Measurements from ENCODE around the gene TNS4. TPM values are rescaled to one million over a fixed set of nuclear protein-coding genes. Genes with fewer than 3 reads are reported as not detected.

TNS4 gene
- total RNA-seq, 1 donor: 0.21 TPM

DNA sequence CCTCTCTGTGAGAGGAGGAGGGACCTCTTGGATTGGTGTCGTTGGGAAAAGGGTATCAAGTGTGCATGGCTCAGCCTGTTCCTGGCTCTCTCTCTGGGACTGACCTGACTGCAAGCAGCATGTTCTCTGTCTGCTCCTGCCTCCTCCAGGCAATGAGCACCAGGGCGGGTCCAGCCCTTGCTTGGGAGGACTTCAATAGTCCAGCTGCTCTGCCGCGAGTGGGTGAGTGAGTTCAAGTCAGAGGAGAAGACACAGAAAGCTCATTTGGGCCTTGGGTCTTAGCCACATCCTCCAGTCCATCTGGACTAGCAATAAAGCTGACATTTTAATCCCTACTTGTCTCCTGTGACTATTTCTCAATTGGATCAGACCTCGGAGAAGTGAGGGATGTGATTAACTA, 25.2 kb upstream of the TNS4 start:
- Histone ChIP-seq H3K4me3 (ENCODE audit: low read length) (no peak overlapping the region), H3K9me3 (ENCODE audit: low read depth, low read length) (peaks cover 13% of the 10 kb centered on the region), H3K27me3 (ENCODE audit: insufficient read depth, low read length) (peaks cover 4% of the 10 kb centered on the region), H3K4me1 (ENCODE audit: insufficient read depth, low read length) (peaks cover 27% of the 10 kb centered on the region)

DNA sequence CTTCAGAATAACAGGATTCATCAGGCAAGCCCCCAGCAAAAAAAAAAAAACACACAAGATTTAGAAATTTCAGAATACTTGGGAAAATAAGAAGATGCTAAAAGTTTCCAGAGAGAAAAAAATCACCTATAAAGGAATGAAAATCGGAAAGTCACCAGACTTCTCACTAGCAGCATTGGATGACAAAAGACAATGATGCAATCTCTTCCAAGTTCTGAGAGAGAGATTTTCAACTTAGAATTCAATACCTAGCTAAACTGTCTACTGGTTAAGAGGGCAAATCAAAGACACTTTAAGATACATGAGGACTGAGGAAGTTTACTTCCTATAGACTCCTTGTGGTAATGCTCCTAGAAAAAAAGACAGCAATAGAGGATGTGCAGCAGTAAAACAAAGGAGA, 23.9 kb upstream of the TNS4 start:
- Histone ChIP-seq H3K4me1 (ENCODE audit: insufficient read depth, low read length) (peaks cover 15% of the 10 kb centered on the region), H3K9me3 (ENCODE audit: low read depth, low read length) (peaks cover 13% of the 10 kb centered on the region), H3K27me3 (ENCODE audit: insufficient read depth, low read length) (peaks cover 4% of the 10 kb centered on the region), H3K4me3 (ENCODE audit: low read length) (no peak overlapping the region)

DNA sequence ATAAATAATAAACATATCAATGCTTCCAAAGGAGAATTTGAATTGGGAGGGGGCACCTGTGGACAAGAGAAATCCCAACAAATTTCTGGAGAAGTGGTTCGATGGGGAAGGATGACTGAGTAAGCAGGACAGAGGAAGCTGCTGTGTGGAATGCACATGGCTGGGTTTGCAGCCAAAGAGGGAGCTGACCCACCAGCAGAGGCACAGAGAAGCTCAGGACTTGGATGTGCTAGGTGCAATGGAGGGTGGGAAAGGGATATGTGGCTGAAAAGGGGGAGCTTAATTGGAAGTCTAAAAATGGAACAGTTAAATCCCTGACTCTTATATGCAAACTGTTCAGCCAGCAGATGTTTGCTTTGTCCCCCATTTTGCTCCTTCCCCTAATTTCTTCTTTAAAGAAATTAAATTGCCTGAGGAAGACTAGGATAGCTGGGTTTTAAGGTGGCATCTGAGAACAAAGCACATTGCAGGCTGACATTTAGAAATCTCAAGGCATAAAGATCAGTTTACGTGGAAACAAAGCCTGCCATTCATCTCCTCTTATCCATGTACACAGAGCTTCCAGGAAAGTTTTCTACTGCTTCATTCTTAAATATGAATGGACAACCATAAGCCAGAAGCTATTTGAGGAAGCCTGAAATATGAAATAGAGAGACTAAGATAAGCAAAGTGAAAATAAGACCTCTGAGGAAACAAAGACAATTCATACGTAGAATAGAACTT, 23.0 kb upstream of the TNS4 start:
- Histone ChIP-seq H3K4me1 (ENCODE audit: insufficient read depth, low read length) (peaks cover 14% of the 10 kb centered on the region), H3K4me3 (ENCODE audit: low read length) (no peak overlapping the region), H3K27me3 (ENCODE audit: insufficient read depth, low read length) (peaks cover 4% of the 10 kb centered on the region), H3K9me3 (ENCODE audit: low read depth, low read length) (peaks cover 13% of the 10 kb centered on the region)

DNA sequence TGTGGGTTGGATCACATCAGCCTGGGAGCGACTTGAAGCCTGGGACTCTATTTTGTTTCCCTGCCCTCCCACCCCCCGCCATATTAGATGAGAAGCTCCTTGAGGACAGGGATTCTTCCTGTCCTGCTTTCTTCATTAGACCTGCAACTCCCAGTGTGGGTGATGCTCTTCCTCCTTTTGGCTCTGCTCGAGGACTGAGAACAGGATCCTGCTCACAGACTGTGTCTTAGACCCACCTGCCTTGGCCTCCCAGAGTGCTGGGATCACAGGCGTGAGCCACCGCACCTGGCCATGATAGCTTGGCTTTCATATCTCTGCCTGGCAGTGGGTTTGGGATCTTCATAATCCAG, 21.5 kb upstream of the TNS4 start:
- peaks cover 19% of the 10 kb centered on the region for H3K4me1 ChIP-seq (ENCODE audit: insufficient read depth, low read length)

DNA sequence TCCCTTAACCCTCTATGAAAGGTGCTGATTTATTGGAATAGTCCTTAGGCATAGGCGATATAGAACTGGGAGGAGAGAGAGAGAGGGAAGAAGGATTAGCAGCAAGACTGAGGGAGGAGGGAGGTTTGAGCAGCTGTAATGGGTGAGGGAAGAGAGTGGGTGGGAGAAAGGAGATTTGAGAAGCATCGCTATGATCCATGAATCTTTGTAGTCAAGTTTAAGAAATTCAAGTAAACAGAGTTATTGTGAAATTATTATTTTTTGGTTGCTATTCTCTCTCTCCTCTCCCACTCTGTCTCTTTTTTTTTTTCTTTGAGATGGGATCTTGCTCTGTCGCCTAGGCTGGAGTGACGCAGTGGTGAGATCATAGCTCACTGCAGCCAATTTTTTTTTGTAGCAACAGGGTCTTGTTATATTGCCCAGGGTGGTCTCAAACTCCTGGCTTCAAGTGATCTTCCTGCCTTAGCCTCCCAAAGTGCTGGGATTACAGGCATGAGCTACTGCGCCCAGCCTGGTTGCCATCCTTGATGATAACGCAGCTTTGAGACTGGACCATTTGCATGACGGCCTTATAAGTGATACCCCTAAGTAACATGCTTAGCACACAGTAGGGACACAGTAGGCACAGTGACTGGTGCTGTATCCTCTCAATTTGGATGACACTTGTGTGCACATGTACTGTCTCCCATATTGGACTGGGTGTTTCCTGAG, 21.0 kb upstream of the TNS4 start:
- no peak overlapping the region for H3K4me3 ChIP-seq (ENCODE audit: low read length)
- H3K27me3 ChIP-seq (ENCODE audit: insufficient read depth, low read length): peaks cover 4% of the 10 kb centered on the region
- H3K4me1 ChIP-seq (ENCODE audit: insufficient read depth, low read length): peaks cover 24% of the 10 kb centered on the region
- H3K9me3 ChIP-seq (ENCODE audit: low read depth, low read length): peaks cover 13% of the 10 kb centered on the region

More for the DNA sequence above, 21.5 kb upstream of the TNS4 start:
- H3K9me3 ChIP-seq (ENCODE audit: low read depth, low read length): peaks cover 13% of the 10 kb centered on the region
- peaks cover 4% of the 10 kb centered on the region for H3K27me3 ChIP-seq (ENCODE audit: insufficient read depth, low read length)
- no peak overlapping the region for H3K4me3 ChIP-seq (ENCODE audit: low read length)

DNA sequence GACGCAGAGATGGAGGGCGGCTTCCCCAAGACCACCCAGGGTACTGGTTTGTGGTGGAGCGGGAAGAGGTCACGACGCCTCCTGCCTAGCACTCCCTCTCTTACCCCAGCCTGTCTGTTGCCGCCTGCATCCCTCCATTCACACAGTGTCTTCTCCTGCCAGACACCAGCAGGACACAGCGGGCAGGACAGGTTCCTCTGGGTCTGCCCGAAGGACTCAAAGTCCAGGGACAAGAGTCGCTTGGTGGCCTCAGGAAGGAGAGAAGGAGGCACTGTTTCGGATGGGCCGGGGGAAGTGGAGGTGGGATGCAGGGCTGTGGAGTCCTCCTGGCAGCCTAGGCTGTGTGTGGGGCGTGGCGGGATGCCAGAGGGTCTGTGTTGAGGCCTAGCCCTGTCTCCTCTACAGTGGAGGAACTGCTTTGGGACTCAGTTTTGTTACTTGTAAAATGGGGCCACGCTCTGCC, 19.6 kb upstream of the TNS4 start:
- Histone ChIP-seq H3K4me3 (ENCODE audit: low read length) (no peak overlapping the region), H3K4me1 (ENCODE audit: insufficient read depth, low read length) (peaks cover 38% of the 10 kb centered on the region), H3K9me3 (ENCODE audit: low read depth, low read length) (peaks cover 13% of the 10 kb centered on the region), H3K27me3 (ENCODE audit: insufficient read depth, low read length) (peaks cover 4% of the 10 kb centered on the region)

DNA sequence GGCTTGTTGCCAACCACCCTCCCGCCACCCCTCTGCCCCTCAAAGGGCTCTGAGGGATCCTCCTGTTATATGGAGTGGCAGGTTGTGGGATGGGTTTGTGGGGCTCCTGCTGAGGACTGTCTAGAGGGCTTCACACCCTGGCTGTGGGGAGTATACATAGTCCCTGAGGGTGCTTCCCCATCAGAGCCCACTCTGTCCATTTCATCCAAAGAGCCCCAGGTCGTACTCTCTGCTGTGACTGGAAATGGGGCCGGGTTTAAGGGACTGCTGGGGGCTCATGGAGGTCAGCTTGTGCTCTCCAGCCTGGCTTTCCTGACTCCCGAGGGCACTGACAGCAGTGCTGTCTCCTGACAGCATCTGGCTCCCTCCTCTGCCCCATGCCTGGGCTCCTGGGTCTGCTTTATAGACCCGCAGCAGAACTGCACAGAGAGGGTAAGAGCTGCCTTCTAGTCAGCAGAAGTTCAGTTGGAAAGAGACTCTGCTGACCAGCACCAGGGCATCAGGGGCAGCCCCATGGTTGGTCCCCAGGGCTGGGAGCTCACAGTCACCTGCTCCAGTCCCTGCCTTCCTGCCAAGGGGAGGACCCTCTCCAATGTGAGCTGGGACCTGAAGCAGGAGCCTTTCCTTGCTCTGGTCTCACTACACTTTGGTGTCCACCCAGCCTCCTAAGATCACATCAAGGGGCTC, 17.8 kb upstream of the TNS4 start:
- Histone ChIP-seq H3K4me3 (ENCODE audit: low read length) (no peak overlapping the region), H3K27me3 (ENCODE audit: insufficient read depth, low read length) (no peaks in the 10 kb centered on the region), H3K9me3 (ENCODE audit: low read depth, low read length) (no peaks in the 10 kb centered on the region), H3K4me1 (ENCODE audit: insufficient read depth, low read length) (peaks cover 55% of the 10 kb centered on the region)

DNA sequence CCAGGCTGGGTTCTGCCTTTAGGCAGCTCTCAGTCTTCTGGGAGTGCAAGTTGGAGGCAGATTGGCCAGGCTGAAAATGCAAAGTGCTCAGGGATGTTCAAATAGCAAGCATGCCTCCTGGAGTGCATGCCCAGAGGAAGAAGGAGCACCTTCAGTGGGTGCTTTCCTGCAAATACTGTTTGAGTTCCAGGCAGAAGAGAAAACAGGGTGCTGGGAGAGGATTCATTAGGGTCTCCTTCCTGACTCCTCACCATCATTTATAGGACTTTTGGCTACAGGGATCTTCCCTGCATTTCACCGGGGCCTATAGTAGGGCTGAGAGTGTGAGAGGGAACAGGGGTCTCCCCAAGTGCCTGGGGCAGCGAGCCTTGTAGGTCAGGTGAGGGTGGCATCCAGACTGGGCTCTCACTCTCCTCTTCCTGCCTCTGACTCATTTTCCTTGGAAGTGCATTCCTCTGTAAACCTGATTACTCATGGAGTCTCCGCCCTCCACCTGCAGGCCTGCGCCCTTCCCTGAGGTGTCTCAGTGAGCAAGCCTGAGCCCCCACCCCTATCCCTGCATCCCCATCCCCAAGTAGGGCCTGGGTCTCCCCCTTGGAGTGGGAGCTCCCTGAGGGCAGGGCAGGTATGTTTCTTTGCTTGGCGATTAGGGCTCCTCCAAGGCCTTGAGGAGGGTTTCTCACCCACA, 17.1 kb upstream of the TNS4 start:
- Histone ChIP-seq H3K27me3 (ENCODE audit: insufficient read depth, low read length) (no peaks in the 10 kb centered on the region), H3K4me3 (ENCODE audit: low read length) (no peak overlapping the region), H3K4me1 (ENCODE audit: insufficient read depth, low read length) (peaks cover 55% of the 10 kb centered on the region), H3K9me3 (ENCODE audit: low read depth, low read length) (no peaks in the 10 kb centered on the region)

DNA sequence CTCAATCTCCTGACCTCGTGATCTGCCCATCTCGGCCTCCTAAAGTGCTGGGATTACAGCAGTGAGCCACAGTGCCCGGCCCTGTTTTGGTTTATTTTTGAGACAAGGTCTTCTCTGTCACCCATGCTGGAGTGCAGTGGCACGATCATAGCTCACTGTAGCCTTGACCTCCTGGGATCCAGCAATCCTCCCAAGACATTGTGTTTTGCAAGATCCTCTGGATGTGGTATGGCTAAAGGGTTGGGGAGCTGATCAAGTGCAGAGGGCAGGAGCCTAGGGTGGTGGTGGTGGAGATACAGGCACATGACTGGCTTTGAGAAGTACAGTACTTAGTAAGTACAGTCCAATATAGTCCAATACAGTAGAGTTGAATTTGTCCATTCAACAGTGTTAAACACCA, 16.6 kb upstream of the TNS4 start:
- Histone ChIP-seq H3K27me3 (ENCODE audit: insufficient read depth, low read length) (no peaks in the 10 kb centered on the region), H3K4me1 (ENCODE audit: insufficient read depth, low read length) (peaks cover 55% of the 10 kb centered on the region), H3K4me3 (ENCODE audit: low read length) (no peak overlapping the region), H3K9me3 (ENCODE audit: low read depth, low read length) (no peaks in the 10 kb centered on the region)

DNA sequence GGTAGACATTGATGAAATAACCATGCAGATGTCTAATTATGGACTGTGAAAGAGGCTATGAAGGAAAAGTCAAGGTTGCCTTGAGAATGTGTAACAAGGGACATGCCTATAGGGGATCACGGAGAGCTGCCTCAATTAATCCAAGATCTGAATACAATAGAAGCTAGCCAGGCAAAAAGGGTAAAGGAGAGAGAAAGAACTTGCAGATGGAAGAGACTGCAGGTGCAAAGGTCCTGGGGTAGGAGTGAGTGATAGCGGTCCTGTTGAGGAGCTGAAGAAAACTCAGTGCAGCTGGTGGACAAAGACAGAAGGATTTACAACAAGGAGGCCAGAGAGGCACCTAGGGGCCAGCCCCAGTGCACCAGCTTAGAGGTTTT, 15.9 kb upstream of the TNS4 start:
- H3K9me3 ChIP-seq (ENCODE audit: low read depth, low read length): no peaks in the 10 kb centered on the region
- H3K4me1 ChIP-seq (ENCODE audit: insufficient read depth, low read length): peaks cover 55% of the 10 kb centered on the region
- peak overlapping the region; percentile 17 for H3K4me3 ChIP-seq (ENCODE audit: low read length)
- H3K27me3 ChIP-seq (ENCODE audit: insufficient read depth, low read length): no peaks in the 10 kb centered on the region

DNA sequence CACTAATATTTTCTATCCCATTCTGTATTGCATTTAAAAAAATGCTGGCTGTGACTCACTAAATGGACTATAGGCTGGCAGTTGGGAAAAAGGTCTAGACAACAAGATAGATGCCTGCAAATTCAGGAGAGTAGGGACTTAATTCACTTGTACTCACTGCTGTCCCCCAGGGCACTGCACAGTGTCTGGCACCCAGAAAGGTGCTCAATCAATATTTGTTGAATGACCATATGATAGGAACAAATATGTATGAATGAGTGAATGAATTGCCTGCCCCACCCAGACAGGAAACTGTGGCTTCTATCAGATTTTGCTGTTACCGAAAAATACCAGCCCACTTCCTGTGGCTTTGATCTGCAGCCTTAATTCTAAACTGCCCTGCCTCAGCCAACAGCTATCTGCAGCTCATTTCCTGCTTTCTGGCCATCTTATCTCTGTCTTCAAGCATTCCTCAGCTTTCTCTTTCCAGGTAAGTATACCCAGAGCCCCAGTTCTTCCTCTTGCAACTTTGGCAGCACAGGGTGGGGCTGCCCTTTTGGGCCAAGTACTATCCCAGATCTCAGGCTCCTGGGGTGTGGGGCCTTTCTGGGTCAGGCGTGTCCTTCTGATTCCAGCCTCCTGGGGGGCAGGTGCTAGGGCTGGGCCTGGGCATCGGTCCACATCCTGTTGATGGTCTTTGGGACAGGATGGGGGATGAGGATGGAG, 15.3 kb upstream of the TNS4 start:
- peak overlapping the region; percentile 17 for H3K4me3 ChIP-seq (ENCODE audit: low read length)
- no peaks in the 10 kb centered on the region for H3K9me3 ChIP-seq (ENCODE audit: low read depth, low read length)
- H3K27me3 ChIP-seq (ENCODE audit: insufficient read depth, low read length): no peaks in the 10 kb centered on the region
- H3K4me1 ChIP-seq (ENCODE audit: insufficient read depth, low read length): peaks cover 55% of the 10 kb centered on the region

DNA sequence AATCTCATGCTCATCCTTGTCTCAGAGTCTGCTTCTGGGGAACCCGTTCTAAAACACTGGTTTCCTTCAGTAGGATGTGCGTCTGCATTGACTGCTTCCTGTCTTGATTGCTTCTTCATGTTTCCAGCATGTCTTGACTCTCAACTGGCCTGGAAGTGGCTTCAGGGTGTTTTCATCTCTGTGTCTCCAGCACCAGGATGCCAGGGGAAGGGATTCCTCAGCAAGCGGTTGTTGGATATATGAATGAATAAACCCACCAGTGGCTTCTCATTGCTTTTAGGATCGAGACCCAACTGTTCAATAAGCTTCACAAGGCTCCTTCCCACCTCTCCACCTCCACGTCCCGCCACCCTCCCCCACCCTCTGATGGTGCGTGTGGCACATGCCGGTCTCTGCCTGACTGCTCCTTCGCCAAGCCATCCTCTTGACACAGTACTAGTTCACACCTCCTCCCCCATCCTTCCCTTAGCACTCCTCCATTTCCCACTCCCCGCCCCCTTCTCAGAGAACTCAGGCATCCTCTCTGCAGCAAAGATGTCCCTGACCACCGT, 14.1 kb upstream of the TNS4 start:
- no peak overlapping the region for H3K4me3 ChIP-seq (ENCODE audit: low read length)
- no peaks in the 10 kb centered on the region for H3K27me3 ChIP-seq (ENCODE audit: insufficient read depth, low read length)
- H3K9me3 ChIP-seq (ENCODE audit: low read depth, low read length): no peaks in the 10 kb centered on the region
- H3K4me1 ChIP-seq (ENCODE audit: insufficient read depth, low read length): peaks cover 55% of the 10 kb centered on the region

DNA sequence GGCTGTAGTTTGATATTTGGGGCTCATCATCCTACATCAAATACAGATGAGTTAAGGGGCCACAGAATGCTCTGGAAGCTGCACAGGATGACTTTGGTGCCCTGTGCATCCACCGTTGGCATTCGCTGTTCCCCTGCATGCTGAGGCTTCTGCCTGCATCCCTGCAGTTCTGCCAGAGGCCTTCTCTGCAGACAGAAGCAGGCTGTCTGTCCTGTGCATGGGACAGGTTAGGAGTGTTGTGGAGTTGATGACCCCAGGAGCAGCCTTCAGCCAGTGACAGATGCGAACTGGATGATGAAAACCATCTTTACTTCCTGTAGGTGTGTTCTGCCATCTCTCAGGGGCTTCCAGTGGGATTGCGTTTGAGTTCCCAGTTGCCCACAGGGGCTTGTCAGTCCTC, 13.6 kb upstream of the TNS4 start:
- H3K4me3 ChIP-seq (ENCODE audit: low read length): no peak overlapping the region
- peaks cover 55% of the 10 kb centered on the region for H3K4me1 ChIP-seq (ENCODE audit: insufficient read depth, low read length)
- H3K9me3 ChIP-seq (ENCODE audit: low read depth, low read length): no peaks in the 10 kb centered on the region
- H3K27me3 ChIP-seq (ENCODE audit: insufficient read depth, low read length): no peaks in the 10 kb centered on the region
